Tongue (tissue), 2 donors: ENCODE data around the gene ZFPM1. TPM values are rescaled to one million over a fixed set of nuclear protein-coding genes. Genes with fewer than 3 reads are reported as not detected.
"Not testable (repeated sequence)": the region's sequence is repeated elsewhere in the genome, so short reads cannot be mapped to it uniquely, and the experiment has no call there.

Experiments used
- DNase-seq: peaks from one replicate; pipeline ENCODE4 v3.0.0-alpha.2; 2015
- total RNA-seq: library from RNA; depleted of rRNA; stranded (reverse); fragments of >200 nt; gene quantifications from one replicate; pipeline ENCODE4 v1.2.3, GENCODE V29; 2014

Gene ZFPM1
- total RNA-seq, 1 donor from 2014 or later = 0.41 TPM

GRCh38 chr16:88466175-88466862 is 13.2 kb downstream of the ZFPM1 start:
- DNase-seq = no peak

- no peak for DNase-seq
These were observed 13.9 kb downstream of the ZFPM1 start for GRCh38 chr16:88466949-88467348.

GRCh38 chr16:88467541-88467944 is 14.5 kb downstream of the ZFPM1 start:
- DNase-seq = peak; percentile 73

- DNase-seq = peak; percentile 81
These were observed 15.4 kb downstream of the ZFPM1 start for GRCh38 chr16:88468275-88469129.

- no peak for DNase-seq
These were observed 16.7 kb downstream of the ZFPM1 start for GRCh38 chr16:88469615-88470395.

GRCh38 chr16:88470396-88470680 is 17.3 kb downstream of the ZFPM1 start:
- not testable (repeated sequence) for DNase-seq

- not testable (repeated sequence) for DNase-seq
These were observed 17.6 kb downstream of the ZFPM1 start for GRCh38 chr16:88470696-88471095.

GRCh38 chr16:88471115-88471514 is 18.0 kb downstream of the ZFPM1 start:
- DNase-seq = no peak

- no peak for DNase-seq
These were observed 18.5 kb downstream of the ZFPM1 start for GRCh38 chr16:88471575-88471974.

GRCh38 chr16:88472069-88472468 is 19.0 kb downstream of the ZFPM1 start:
- no peak for DNase-seq

- DNase-seq = no peak
These were observed 19.6 kb downstream of the ZFPM1 start for GRCh38 chr16:88472637-88473205.

GRCh38 chr16:88473666-88474534 is 20.8 kb downstream of the ZFPM1 start:
- no peak for DNase-seq

GRCh38 chr16:88475037-88475436 is 22.0 kb downstream of the ZFPM1 start:
- DNase-seq = no peak

GRCh38 chr16:88476203-88476602 is 23.1 kb downstream of the ZFPM1 start:
- DNase-seq = no peak

GRCh38 chr16:88476817-88477397 is 23.8 kb downstream of the ZFPM1 start:
- DNase-seq = no peak

- no peak for DNase-seq
These were observed 24.8 kb downstream of the ZFPM1 start for GRCh38 chr16:88477631-88478519.

GRCh38 chr16:88478889-88479792 is 26.1 kb downstream of the ZFPM1 start:
- no peak for DNase-seq

GRCh38 chr16:88479793-88480760 is 27.0 kb downstream of the ZFPM1 start:
- DNase-seq = no peak
